Ovary (tissue), 3 donors: ENCODE data around the gene FHOD1.

Experiments
- CTCF ChIP-seq, 3 donors: fragments of 450-650 bp in 2 of 3; fragments of 200-600 bp in 1 of 3; IDR thresholded peaks; one replicate each; pipeline versions ENCODE4 v1.5.1 to v1.8.0; 2016 to 2022; ENCODE audit warnings: antibody characterized with exemption in 3 of 3, mild to moderate bottlenecking in 1 of 3
- EP300 ChIP-seq: sonication (generic); formaldehyde crosslinking; IDR thresholded peaks from one replicate; pipeline ENCODE4 v1.6.1; 2017; ENCODE audit warnings: antibody characterized with exemption
- POLR2A ChIP-seq: fragments of 450-650 bp; IDR thresholded peaks from one replicate; pipeline ENCODE4 v1.6.1; 2017; ENCODE audit warnings: antibody characterized with exemption, mild to moderate bottlenecking, moderate library complexity
- donor health status: DM: no; HTN: no; CAD: no.

GRCh38 chr16:67228034-67228785 is 19.1 kb downstream of the FHOD1 start:
- TF ChIP-seq CTCF (IDR thresholded peaks at IDR 0.05) (no peak), POLR2A (no peak), EP300 (no peak)
